Measurements from ENCODE around the gene MAGT1. TPM values are rescaled to one million over a fixed set of nuclear protein-coding genes. Genes with fewer than 3 reads are reported as not detected.
"Not testable (repeated sequence)": the region's sequence is repeated elsewhere in the genome, so short reads cannot be mapped to it uniquely, and the experiment has no call there.

Gene MAGT1
- polyA plus RNA-seq, 1 donor = 67.8 TPM

GRCh38 chrX:77922787-77923186 lies 27.6 kb upstream of the MAGT1 start:
- no peak for DNase-seq
- Histone ChIP-seq H3K9me3 (ENCODE audit: control insufficient read depth, low read depth, low read length) (no peaks in the 10 kb centered on the region), H3K27ac (ENCODE audit: low read length) (no peak overlapping the region), H3K4me3 (ENCODE audit: low read length) (no peak overlapping the region), H3K4me1 (ENCODE audit: control insufficient read depth, insufficient read depth, low read length) (no peaks in the 10 kb centered on the region), H3K36me3 (ENCODE audit: control insufficient read depth, insufficient read depth, low read length) (no peaks in the 10 kb centered on the region), H3K27me3 (ENCODE audit: control insufficient read depth, insufficient read depth, low read length) (no peaks in the 10 kb centered on the region)

DNA sequence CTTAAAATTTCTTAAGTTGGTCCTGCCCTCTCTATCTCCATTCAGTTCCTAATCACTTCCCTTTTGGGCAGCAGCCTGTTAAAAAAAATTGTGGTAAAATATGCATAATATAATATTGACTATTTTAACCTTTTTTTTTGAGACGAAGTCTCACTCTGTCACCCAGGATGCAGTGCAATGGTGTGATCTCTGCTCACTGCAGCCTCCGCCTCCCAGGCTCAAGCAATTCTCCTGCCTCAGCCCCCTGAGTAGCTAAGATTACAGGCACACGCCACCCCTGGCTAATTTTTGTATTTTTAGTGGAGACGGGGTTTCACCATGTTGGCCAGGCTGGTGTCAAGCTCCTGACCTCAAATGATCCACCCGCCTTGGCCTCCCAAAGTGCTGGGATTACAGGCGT lies 24.1 kb upstream of the MAGT1 start:
- WGBS (ENCODE audit: insufficient coverage, low lambda C conversion rate) = no CpG with 5 or more reads among the region's 6 CpGs
- not testable (repeated sequence) for H3K27me3 ChIP-seq (ENCODE audit: control insufficient read depth, insufficient read depth, low read length); DNase-seq; H3K36me3 ChIP-seq (ENCODE audit: control insufficient read depth, insufficient read depth, low read length); H3K4me1 ChIP-seq (ENCODE audit: control insufficient read depth, insufficient read depth, low read length); H3K4me3 ChIP-seq (ENCODE audit: low read length); H3K9me3 ChIP-seq (ENCODE audit: control insufficient read depth, low read depth, low read length); H3K27ac ChIP-seq (ENCODE audit: low read length)

- no peak overlapping the region for H3K4me3 ChIP-seq (ENCODE audit: low read length)
Measured at GRCh38 chrX:77918568-77918967, 23.3 kb upstream of the MAGT1 start.

GRCh38 chrX:77917294-77917933 lies 22.2 kb upstream of the MAGT1 start:
- WGBS (ENCODE audit: insufficient coverage, low lambda C conversion rate) = no CpG with 5 or more reads among the region's 2 CpGs
- H3K4me3 ChIP-seq (ENCODE audit: low read length) = no peak overlapping the region
- H3K27ac ChIP-seq (ENCODE audit: low read length) = no peak overlapping the region
- H3K9me3 ChIP-seq (ENCODE audit: control insufficient read depth, low read depth, low read length) = no peaks in the 10 kb centered on the region
- DNase-seq = no peak
- H3K36me3 ChIP-seq (ENCODE audit: control insufficient read depth, insufficient read depth, low read length) = no peaks in the 10 kb centered on the region
- no peaks in the 10 kb centered on the region for H3K4me1 ChIP-seq (ENCODE audit: control insufficient read depth, insufficient read depth, low read length)
- H3K27me3 ChIP-seq (ENCODE audit: control insufficient read depth, insufficient read depth, low read length) = no peaks in the 10 kb centered on the region

More at GRCh38 chrX:77918568-77918967, 23.3 kb upstream of the MAGT1 start:
- Histone ChIP-seq H3K27me3 (ENCODE audit: control insufficient read depth, insufficient read depth, low read length) (no peaks in the 10 kb centered on the region), H3K9me3 (ENCODE audit: control insufficient read depth, low read depth, low read length) (no peaks in the 10 kb centered on the region), H3K27ac (ENCODE audit: low read length) (no peak overlapping the region), H3K4me1 (ENCODE audit: control insufficient read depth, insufficient read depth, low read length) (no peaks in the 10 kb centered on the region), H3K36me3 (ENCODE audit: control insufficient read depth, insufficient read depth, low read length) (no peaks in the 10 kb centered on the region)
- WGBS (ENCODE audit: insufficient coverage, low lambda C conversion rate) = no CpG with 5 or more reads among the region's 3 CpGs
- no peak for DNase-seq

- no CpG with 5 or more reads among the region's 36 CpGs for WGBS (ENCODE audit: insufficient coverage, low lambda C conversion rate)
- Histone ChIP-seq H3K9me3 (ENCODE audit: control insufficient read depth, low read depth, low read length) (no peaks in the 10 kb centered on the region), H3K27me3 (ENCODE audit: control insufficient read depth, insufficient read depth, low read length) (no peaks in the 10 kb centered on the region), H3K4me1 (ENCODE audit: control insufficient read depth, insufficient read depth, low read length) (no peaks in the 10 kb centered on the region), H3K36me3 (ENCODE audit: control insufficient read depth, insufficient read depth, low read length) (no peaks in the 10 kb centered on the region), H3K4me3 (ENCODE audit: low read length) (peak within 1 kb of the TSS; percentile 64), H3K27ac (ENCODE audit: low read length) (peak within 1 kb of the TSS; percentile 80)
- peak; percentile 88 to 89 for DNase-seq
Measured at GRCh38 chrX:77910108-77910840, 15.0 kb upstream of the MAGT1 start, which contains the start of gene ATP7A. Gene ATP7A (plus strand): TSS chrX:77910693. CDS start chrX:77971642, 60,949 bp downstream.

GRCh38 chrX:77901506-77901905 lies 6.3 kb upstream of the MAGT1 start:
- Histone ChIP-seq H3K4me3 (ENCODE audit: low read length) (no peak overlapping the region), H3K4me1 (ENCODE audit: control insufficient read depth, insufficient read depth, low read length) (peaks cover 2% of the 10 kb centered on the region), H3K9me3 (ENCODE audit: control insufficient read depth, low read depth, low read length) (no peaks in the 10 kb centered on the region), H3K27me3 (ENCODE audit: control insufficient read depth, insufficient read depth, low read length) (no peaks in the 10 kb centered on the region), H3K36me3 (ENCODE audit: control insufficient read depth, insufficient read depth, low read length) (peaks cover 4% of the 10 kb centered on the region), H3K27ac (ENCODE audit: low read length) (no peak overlapping the region)
- no peak for DNase-seq
- WGBS (ENCODE audit: insufficient coverage, low lambda C conversion rate) = no CpG with 5 or more reads among the region's 5 CpGs

GRCh38 chrX:77900688-77901087 lies 5.5 kb upstream of the MAGT1 start:
- Histone ChIP-seq H3K9me3 (ENCODE audit: control insufficient read depth, low read depth, low read length) (no peaks in the 10 kb centered on the region), H3K27ac (ENCODE audit: low read length) (peak overlapping the region; percentile 97), H3K36me3 (ENCODE audit: control insufficient read depth, insufficient read depth, low read length) (peaks cover 4% of the 10 kb centered on the region), H3K27me3 (ENCODE audit: control insufficient read depth, insufficient read depth, low read length) (no peaks in the 10 kb centered on the region), H3K4me3 (ENCODE audit: low read length) (peak overlapping the region; percentile 51), H3K4me1 (ENCODE audit: control insufficient read depth, insufficient read depth, low read length) (peaks cover 2% of the 10 kb centered on the region)
- no peak for DNase-seq
- no CpG with 5 or more reads among the region's 1 CpG for WGBS (ENCODE audit: insufficient coverage, low lambda C conversion rate)

GRCh38 chrX:77899081-77899828 lies 4.0 kb upstream of the MAGT1 start, which contains the start of gene COX7B:
Gene COX7B (plus strand): TSS chrX:77899468. CDS start chrX:77899554, 86 bp downstream.
- WGBS (ENCODE audit: insufficient coverage, low lambda C conversion rate) = no CpG with 5 or more reads among the region's 28 CpGs
- H3K36me3 ChIP-seq (ENCODE audit: control insufficient read depth, insufficient read depth, low read length) = peaks cover 3% of the 10 kb centered on the region
- no peaks in the 10 kb centered on the region for H3K9me3 ChIP-seq (ENCODE audit: control insufficient read depth, low read depth, low read length)
- DNase-seq = peak; percentile 91 to 95
- H3K4me1 ChIP-seq (ENCODE audit: control insufficient read depth, insufficient read depth, low read length) = peaks cover 2% of the 10 kb centered on the region
- peak within 1 kb of the TSS; percentile 51 for H3K4me3 ChIP-seq (ENCODE audit: low read length)
- no peaks in the 10 kb centered on the region for H3K27me3 ChIP-seq (ENCODE audit: control insufficient read depth, insufficient read depth, low read length)
- H3K27ac ChIP-seq (ENCODE audit: low read length) = peak within 1 kb of the TSS; percentile 97

- H3K36me3 ChIP-seq (ENCODE audit: control insufficient read depth, insufficient read depth, low read length) = no peaks in the 10 kb centered on the region
- no CpG with 5 or more reads among the region's 10 CpGs for WGBS (ENCODE audit: insufficient coverage, low lambda C conversion rate)
- H3K4me1 ChIP-seq (ENCODE audit: control insufficient read depth, insufficient read depth, low read length) = no peaks in the 10 kb centered on the region
- DNase-seq = no peak
- H3K27ac ChIP-seq (ENCODE audit: low read length) = peak overlapping the region; percentile 100
- H3K9me3 ChIP-seq (ENCODE audit: control insufficient read depth, low read depth, low read length) = no peaks in the 10 kb centered on the region
- no peaks in the 10 kb centered on the region for H3K27me3 ChIP-seq (ENCODE audit: control insufficient read depth, insufficient read depth, low read length)
- no peak overlapping the region for H3K4me3 ChIP-seq (ENCODE audit: low read length)
Measured at GRCh38 chrX:77893713-77894112, 1.5 kb downstream of the MAGT1 start.

DNA sequence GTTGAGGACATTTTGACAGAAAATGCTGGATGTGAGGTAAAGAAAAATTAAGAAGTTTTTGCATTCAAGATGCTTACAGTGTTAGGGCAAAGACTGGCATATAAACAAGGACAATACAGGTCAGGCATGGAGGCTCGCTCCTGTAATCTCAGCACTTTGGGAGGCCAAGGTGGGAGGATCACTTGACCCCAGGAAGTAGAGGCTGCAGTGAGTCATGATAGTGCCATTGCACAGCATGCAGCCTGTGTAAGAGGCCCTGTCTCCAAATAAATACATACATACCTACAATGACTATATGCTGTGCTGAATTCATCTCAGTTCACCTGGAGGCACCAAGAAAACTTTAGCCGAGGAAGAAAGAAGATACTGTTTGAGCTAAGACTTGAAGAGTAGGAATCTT lies 2.3 kb downstream of the MAGT1 start:
- Histone ChIP-seq H3K36me3 (ENCODE audit: control insufficient read depth, insufficient read depth, low read length) (no peaks in the 10 kb centered on the region), H3K4me1 (ENCODE audit: control insufficient read depth, insufficient read depth, low read length) (no peaks in the 10 kb centered on the region), H3K27ac (ENCODE audit: low read length) (no peak overlapping the region), H3K9me3 (ENCODE audit: control insufficient read depth, low read depth, low read length) (no peaks in the 10 kb centered on the region), H3K27me3 (ENCODE audit: control insufficient read depth, insufficient read depth, low read length) (no peaks in the 10 kb centered on the region), H3K4me3 (ENCODE audit: low read length) (no peak overlapping the region)
- WGBS (ENCODE audit: insufficient coverage, low lambda C conversion rate) = no CpG with 5 or more reads among the region's 2 CpGs
- DNase-seq = no peak
